Common myeloid progenitor, CD34-positive (primary cell): ENCODE data around the gene COQ6. TPM values are rescaled to one million over a fixed set of nuclear protein-coding genes. Genes with fewer than 3 reads are reported as not detected.
A peak's percentile ranks its signal among the peaks of the same experiment; 100 is the strongest.
"Not testable (repeated sequence)": the region's sequence is repeated elsewhere in the genome, so short reads cannot be mapped to it uniquely, and the experiment has no call there.

Experiments
- CTCF ChIA-PET: fragments of 350-600 bp; sonication (Branson Sonifier 250); formaldehyde crosslinking; loops from one replicate; lab custom pipeline; 2021; ENCODE audit warnings: antibody characterized with exemption; lab: Charles Lee
- POLR2A ChIA-PET: fragments of 350-600 bp; sonication (Branson Sonifier 250); formaldehyde crosslinking; loops from one replicate; lab custom pipeline; 2021; ENCODE audit warnings: antibody characterized with exemption; lab: Charles Lee
- DNase-seq, 3 donors: peaks; one replicate each; pipeline versions ENCODE4 v3.0.0 to v3.0.0-alpha.2; 2013
- H3K27ac ChIP-seq, 2 experiments: 1 replicate in 1 of 2; 2 replicates in 1 of 2; pipeline ENCODE4 v1.7.0; 2013; ENCODE audit warnings: inconsistent platforms in 2 of 2, low read length in 2 of 2, mild to moderate bottlenecking in 2 of 2, low read depth in 1 of 2, moderate library complexity in 1 of 2; ENCODE audit not compliant: severe bottlenecking in 2 of 2, insufficient read depth in 1 of 2, poor library complexity in 1 of 2
- H3K27me3 ChIP-seq, 5 experiments: replicated peaks in 2 of 5; 1 replicate in 3 of 5; 2 replicates in 2 of 5; pipeline versions ENCODE4 v1.6.1 to v1.7.0; 2013; ENCODE audit warnings: low read length in 4 of 5, mild to moderate bottlenecking in 2 of 5, moderate library complexity in 2 of 5, inconsistent platforms in 1 of 5; ENCODE audit not compliant: insufficient read depth in 5 of 5, control insufficient read depth in 4 of 5
- H3K36me3 ChIP-seq, 4 experiments: 1 replicate in 2 of 4; 2 replicates in 2 of 4; pipeline versions ENCODE4 v1.6.1 to v1.7.0; 2013; ENCODE audit warnings: low read length in 3 of 4, control low read depth in 1 of 4, mild to moderate bottlenecking in 1 of 4; ENCODE audit not compliant: control insufficient read depth in 4 of 4, insufficient read depth in 4 of 4
- H3K4me1 ChIP-seq, 4 experiments: 1 replicate in 3 of 4; 2 replicates in 1 of 4; pipeline versions ENCODE4 v1.6.1 to v1.7.1; 2013; ENCODE audit warnings: low read length in 3 of 4, mild to moderate bottlenecking in 3 of 4, control low read depth in 1 of 4, inconsistent platforms in 1 of 4, moderate library complexity in 1 of 4; ENCODE audit not compliant: control insufficient read depth in 4 of 4, insufficient read depth in 4 of 4; ENCODE audit errors: control extremely low read depth in 1 of 4
- H3K4me3 ChIP-seq, 7 experiments: 1 replicate in 4 of 7; 2 replicates in 3 of 7; pipeline versions ENCODE4 v1.5.1 to v1.7.0; 2013; ENCODE audit warnings: mild to moderate bottlenecking in 7 of 7, low read length in 6 of 7, moderate library complexity in 6 of 7, inconsistent platforms in 2 of 7, low read depth in 2 of 7, control low read depth in 1 of 7; ENCODE audit not compliant: insufficient read depth in 4 of 7, control insufficient read depth in 1 of 7; ENCODE audit errors: extremely low read depth in 1 of 7
- H3K9me3 ChIP-seq, 5 experiments: 1 replicate in 4 of 5; 2 replicates in 1 of 5; pipeline versions ENCODE4 v1.6.1 to v1.7.1; 2013; ENCODE audit warnings: low read length in 4 of 5, mild to moderate bottlenecking in 2 of 5, inconsistent platforms in 1 of 5, low read depth in 1 of 5, moderate library complexity in 1 of 5; ENCODE audit not compliant: control insufficient read depth in 4 of 5, insufficient read depth in 2 of 5; ENCODE audit errors: control extremely low read depth in 1 of 5
- WGBS: methylation state at CpG from one replicate; pipeline ENCODE4 v1.1.5; 2013; ENCODE audit not compliant: insufficient coverage; 5-methylcytosine and 5-hydroxymethylcytosine counted together
- polyA plus RNA-seq: library from polyadenylated mRNA; unstranded; fragments of 120-200 nt; gene quantifications from one replicate; pipeline ENCODE4 v1.2.1, GENCODE V29; 2013

The COQ6 gene
- 26.0 TPM for polyA plus RNA-seq

GRCh38 chr14:73949752-73950734 is at the start of gene COQ6, which contains the start of gene FAM161B:
Gene COQ6 (plus strand): TSS chr14:73950302. CDS start chr14:73950333, 31 bp downstream.
Gene FAM161B (minus strand): TSS chr14:73950094. CDS start chr14:73950026, 68 bp downstream.
- POLR2A ChIA-PET = no interaction called here
- peaks cover 6 to 17% (median 9%) of the 10 kb centered on the region in 4 experiments for H3K36me3 ChIP-seq
- peaks cover 0 to 15% (median 9%) of the 10 kb centered on the region in 4 experiments for H3K4me1 ChIP-seq
- peak within 1 kb of the TSS; percentile 92 to 96 for H3K27ac ChIP-seq
- peak; percentile 98 to 99 (median 99) for DNase-seq
- under 1% methylated on average over 66 of the region's 70 CpGs for WGBS
- CTCF ChIA-PET = interaction anchor here (0.8 kb wide), 1 partner anchor 11 kb away, joined by 3 read pairs; no protein-coding TSS in a partner anchor
- H3K27me3 ChIP-seq = no peaks in the 10 kb centered on the region
- H3K4me3 ChIP-seq = peak within 1 kb of the TSS; percentile 78 to 96 (median 92)
- H3K9me3 ChIP-seq = no peaks in the 10 kb centered on the region

DNA sequence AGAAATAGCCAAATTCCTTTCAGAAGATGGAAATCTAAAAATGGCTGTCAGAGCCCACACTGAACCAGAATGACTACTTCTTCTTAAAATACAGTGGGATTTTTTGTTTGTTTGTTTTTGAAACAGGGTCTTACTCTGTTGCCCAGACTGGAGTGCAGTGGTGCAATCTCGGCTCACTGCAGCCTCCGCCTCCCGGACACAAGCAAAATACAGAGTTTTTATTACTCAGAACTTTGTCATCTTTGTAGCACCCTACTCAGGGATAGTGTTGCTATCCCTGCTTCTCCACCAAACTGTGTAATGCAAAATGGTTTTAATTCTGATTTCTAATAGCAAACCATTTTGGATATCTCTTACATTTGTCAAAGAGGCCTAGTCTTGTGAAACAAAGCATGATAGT is 47.1 kb upstream of the COQ6 start:
- Histone ChIP-seq H3K4me1 (no peaks in the 10 kb centered on the region), H3K27me3 (no peaks in the 10 kb centered on the region), H3K36me3 (peaks cover 27 to 76% (median 48%) of the 10 kb centered on the region in 4 experiments), H3K4me3 (no peak overlapping the region), H3K9me3 (no peaks in the 10 kb centered on the region), H3K27ac (no peak overlapping the region)
- CTCF ChIA-PET = no interaction called here
- WGBS = 100% methylated on average over 3 of the region's 3 CpGs
- POLR2A ChIA-PET = no interaction called here
- DNase-seq = no peak

DNA sequence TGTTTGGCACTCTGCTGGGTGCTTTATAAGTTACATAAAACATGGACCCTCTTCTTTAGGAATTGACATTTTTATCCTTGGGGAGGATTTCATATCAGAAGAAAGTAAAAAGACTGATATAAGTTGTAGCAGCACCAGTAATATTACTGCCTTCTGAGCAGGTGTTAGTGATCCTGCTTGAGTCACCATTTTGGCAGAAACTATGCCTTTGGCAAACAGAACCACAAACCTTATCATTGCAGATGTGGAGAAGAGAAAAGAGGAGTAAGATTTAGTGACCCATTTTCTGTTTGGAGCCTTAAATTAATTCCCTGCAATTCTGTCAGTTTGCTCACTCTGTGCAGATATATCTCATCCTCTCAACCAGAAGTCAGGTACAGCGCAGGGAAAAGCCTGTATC is 40.4 kb upstream of the COQ6 start:
- WGBS = no CpG with 5 or more reads among the region's 1 CpG
- CTCF ChIA-PET = no interaction called here
- POLR2A ChIA-PET = no interaction called here
- no peak overlapping the region for H3K4me3 ChIP-seq
- H3K27me3 ChIP-seq = no peaks in the 10 kb centered on the region
- H3K4me1 ChIP-seq = no peaks in the 10 kb centered on the region
- H3K9me3 ChIP-seq = peaks cover 0 to 7% (median 4%) of the 10 kb centered on the region in 5 experiments
- peaks cover 53 to 86% (median 63%) of the 10 kb centered on the region in 4 experiments for H3K36me3 ChIP-seq
- DNase-seq = no peak
- H3K27ac ChIP-seq = no peak overlapping the region

DNA sequence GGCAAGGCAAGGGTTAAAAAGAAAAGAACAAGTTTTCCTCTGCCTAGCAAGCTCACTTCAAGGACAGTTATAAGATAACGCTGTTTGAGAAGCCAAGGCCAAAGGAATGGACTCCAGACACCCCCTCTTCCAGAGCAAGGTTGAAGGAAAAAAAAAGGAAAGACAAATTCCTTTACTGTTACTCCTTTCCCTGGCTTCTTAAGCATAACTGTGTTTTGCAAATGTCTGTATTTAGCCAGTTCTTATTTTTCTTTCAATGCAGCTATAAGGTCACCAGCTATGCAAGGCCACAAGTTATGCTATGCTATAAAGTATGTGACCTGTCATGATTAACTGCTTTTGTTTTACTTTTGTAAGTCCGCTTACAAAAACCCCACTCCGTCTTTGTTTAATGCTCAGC is 36.8 kb upstream of the COQ6 start:
- H3K4me1 ChIP-seq = no peaks in the 10 kb centered on the region
- POLR2A ChIA-PET = no interaction called here
- no peak for DNase-seq
- WGBS = 100% methylated on average over 3 of the region's 3 CpGs
- H3K27me3 ChIP-seq = no peaks in the 10 kb centered on the region
- H3K9me3 ChIP-seq = peaks cover 0 to 7% (median 4%) of the 10 kb centered on the region in 5 experiments
- CTCF ChIA-PET = no interaction called here
- peaks cover 39 to 65% (median 53%) of the 10 kb centered on the region in 4 experiments for H3K36me3 ChIP-seq
- no peak overlapping the region for H3K4me3 ChIP-seq
- no peak overlapping the region for H3K27ac ChIP-seq

DNA sequence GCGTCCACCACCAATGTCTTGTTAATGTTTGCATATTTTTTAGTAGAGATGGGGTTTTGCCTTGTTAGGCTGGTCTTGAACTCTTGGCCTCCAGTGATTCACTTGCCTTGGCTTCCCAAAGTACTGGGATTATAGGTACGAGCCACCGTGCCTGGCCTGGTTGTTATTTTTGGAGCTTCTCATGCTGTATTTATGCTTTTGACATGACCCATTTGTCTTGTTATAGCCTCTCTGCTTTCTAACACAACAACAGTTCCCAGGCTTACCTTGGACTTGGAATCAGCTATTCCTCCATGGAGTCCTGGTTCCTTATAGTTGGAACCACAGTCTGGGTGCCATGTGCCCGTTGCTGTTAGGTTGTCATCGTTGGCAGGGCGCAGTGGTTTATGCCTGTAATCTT is 33.8 kb upstream of the COQ6 start:
- CTCF ChIA-PET = interaction anchor here (1.5 to 1.7 kb wide), 2 partner anchors 16 to 21 kb away, joined by 3 read pairs; no protein-coding TSS in a partner anchor
- POLR2A ChIA-PET = interaction anchor here (0.6 kb wide), 1 partner anchor 661 kb away, joined by 3 read pairs; no protein-coding TSS in a partner anchor

GRCh38 chr14:73919457-73919856 is 30.6 kb upstream of the COQ6 start:
- H3K27me3 ChIP-seq, H3K27ac ChIP-seq, H3K9me3 ChIP-seq, H3K4me3 ChIP-seq, DNase-seq, H3K4me1 ChIP-seq: not testable (repeated sequence)
- peaks cover 18 to 62% (median 43%) of the 10 kb centered on the region in 4 experiments for H3K36me3 ChIP-seq
- CTCF ChIA-PET = interaction anchor here (1.2 to 2.0 kb wide), 2 partner anchors 11 to 17 kb away, joined by 3 to 7 read pairs; no protein-coding TSS in a partner anchor
- POLR2A ChIA-PET = interaction anchor here (0.6 kb wide), 1 partner anchor 65 kb away, joined by 3 read pairs; no protein-coding TSS in a partner anchor
- 100% methylated on average over 1 of the region's 2 CpGs for WGBS

More for the DNA sequence above, 33.8 kb upstream of the COQ6 start:
- H3K4me1 ChIP-seq = no peaks in the 10 kb centered on the region
- H3K27ac ChIP-seq = no peak overlapping the region
- 100% methylated on average over 5 of the region's 6 CpGs for WGBS
- peaks cover 20 to 59% (median 40%) of the 10 kb centered on the region in 4 experiments for H3K36me3 ChIP-seq
- no peak for DNase-seq
- H3K9me3 ChIP-seq = peaks cover 0 to 7% (median 4%) of the 10 kb centered on the region in 5 experiments
- H3K4me3 ChIP-seq = no peak overlapping the region
- no peaks in the 10 kb centered on the region for H3K27me3 ChIP-seq
